ENCODE data around the gene RASSF5.

DNA sequence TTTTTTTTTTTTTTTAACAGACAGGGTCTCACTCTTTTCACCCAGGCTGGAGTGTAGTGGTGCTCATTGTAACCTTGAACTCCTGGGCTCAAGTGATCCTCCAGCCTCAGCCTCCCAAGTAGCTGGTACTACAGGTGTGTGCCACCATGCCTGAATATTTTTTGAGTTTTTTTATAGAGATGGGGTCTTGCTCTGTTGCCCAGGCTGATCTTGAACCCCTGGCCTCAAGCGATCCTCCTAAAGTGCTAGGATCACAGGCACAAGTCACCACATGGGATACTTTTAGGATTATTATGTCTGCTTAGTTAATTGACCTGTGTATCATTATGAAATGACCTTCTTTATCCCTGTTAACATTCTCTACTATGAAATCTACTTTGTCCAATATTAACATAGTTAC is 38.0 kb downstream of the RASSF5 start:
- TF ChIP-seq, protein P1, sequence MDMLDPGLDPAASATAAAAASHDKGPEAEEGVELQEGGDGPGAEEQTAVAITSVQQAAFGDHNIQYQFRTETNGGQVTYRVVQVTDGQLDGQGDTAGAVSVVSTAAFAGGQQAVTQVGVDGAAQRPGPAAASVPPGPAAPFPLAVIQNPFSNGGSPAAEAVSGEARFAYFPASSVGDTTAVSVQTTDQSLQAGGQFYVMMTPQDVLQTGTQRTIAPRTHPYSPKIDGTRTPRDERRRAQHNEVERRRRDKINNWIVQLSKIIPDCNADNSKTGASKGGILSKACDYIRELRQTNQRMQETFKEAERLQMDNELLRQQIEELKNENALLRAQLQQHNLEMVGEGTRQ (IDR thresholded peaks at IDR 0.05; ENCODE audit: borderline replicate concordance, low read depth, low read length): no peak
- TF ChIP-seq POLR2AphosphoS2 (IDR thresholded peaks at IDR 0.05; ENCODE audit: low read depth, low read length) (no peak), ZSCAN29 (IDR thresholded peaks at IDR 0.05) (no peak), CBFB (IDR thresholded peaks at IDR 0.05; ENCODE audit: low read depth) (no peak), POLR2A (IDR thresholded peaks at IDR 0.05; ENCODE audit: low read depth, low read length) (no peak), POLR2AphosphoS5 (IDR thresholded peaks at IDR 0.05; ENCODE audit: low read length) (no peak), ZNF274 (IDR thresholded peaks at IDR 0.05; ENCODE audit: insufficient read depth, insufficient read length) (no peak), EP300 (IDR thresholded peaks at IDR 0.05; ENCODE audit: borderline replicate concordance in 1 of 2, control insufficient read depth in 1 of 2, low read depth in 2 of 2, low read length in 2 of 2) (no peak), TAF1 (IDR thresholded peaks at IDR 0.05; ENCODE audit: borderline replicate concordance, low read depth, low read length) (no peak), ASH2L (IDR thresholded peaks at IDR 0.05; ENCODE audit: borderline replicate concordance, low read depth) (no peak)
- TF ChIP-seq, protein P2, sequence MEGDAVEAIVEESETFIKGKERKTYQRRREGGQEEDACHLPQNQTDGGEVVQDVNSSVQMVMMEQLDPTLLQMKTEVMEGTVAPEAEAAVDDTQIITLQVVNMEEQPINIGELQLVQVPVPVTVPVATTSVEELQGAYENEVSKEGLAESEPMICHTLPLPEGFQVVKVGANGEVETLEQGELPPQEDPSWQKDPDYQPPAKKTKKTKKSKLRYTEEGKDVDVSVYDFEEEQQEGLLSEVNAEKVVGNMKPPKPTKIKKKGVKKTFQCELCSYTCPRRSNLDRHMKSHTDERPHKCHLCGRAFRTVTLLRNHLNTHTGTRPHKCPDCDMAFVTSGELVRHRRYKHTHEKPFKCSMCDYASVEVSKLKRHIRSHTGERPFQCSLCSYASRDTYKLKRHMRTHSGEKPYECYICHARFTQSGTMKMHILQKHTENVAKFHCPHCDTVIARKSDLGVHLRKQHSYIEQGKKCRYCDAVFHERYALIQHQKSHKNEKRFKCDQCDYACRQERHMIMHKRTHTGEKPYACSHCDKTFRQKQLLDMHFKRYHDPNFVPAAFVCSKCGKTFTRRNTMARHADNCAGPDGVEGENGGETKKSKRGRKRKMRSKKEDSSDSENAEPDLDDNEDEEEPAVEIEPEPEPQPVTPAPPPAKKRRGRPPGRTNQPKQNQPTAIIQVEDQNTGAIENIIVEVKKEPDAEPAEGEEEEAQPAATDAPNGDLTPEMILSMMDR (IDR thresholded peaks at IDR 0.05 in 2 of 3, conservative IDR thresholded peaks at IDR 0.05 in 1 of 3; ENCODE audit: control insufficient read depth in 2 of 3, extremely low read depth in 1 of 3, insufficient read depth in 1 of 3, low read depth in 3 of 3, low read length in 3 of 3): no peak
- TF ChIP-seq, protein P3, sequence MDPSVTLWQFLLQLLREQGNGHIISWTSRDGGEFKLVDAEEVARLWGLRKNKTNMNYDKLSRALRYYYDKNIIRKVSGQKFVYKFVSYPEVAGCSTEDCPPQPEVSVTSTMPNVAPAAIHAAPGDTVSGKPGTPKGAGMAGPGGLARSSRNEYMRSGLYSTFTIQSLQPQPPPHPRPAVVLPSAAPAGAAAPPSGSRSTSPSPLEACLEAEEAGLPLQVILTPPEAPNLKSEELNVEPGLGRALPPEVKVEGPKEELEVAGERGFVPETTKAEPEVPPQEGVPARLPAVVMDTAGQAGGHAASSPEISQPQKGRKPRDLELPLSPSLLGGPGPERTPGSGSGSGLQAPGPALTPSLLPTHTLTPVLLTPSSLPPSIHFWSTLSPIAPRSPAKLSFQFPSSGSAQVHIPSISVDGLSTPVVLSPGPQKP (IDR thresholded peaks at IDR 0.05; ENCODE audit: low read depth, low read length): no peak
